Retina (tissue), 1 donor: Measurements from ENCODE around the gene AHDC1.

Experiments used
- DNase-seq: peaks from one replicate; pipeline ENCODE4 v3.0.0-alpha.2; 2016

The AHDC1 gene

GRCh38 chr1:27596261-27596660 is 7.7 kb downstream of the AHDC1 start:
- peak; percentile 25 for DNase-seq

GRCh38 chr1:27595597-27595996 is 8.3 kb downstream of the AHDC1 start:
- DNase-seq, result no peak

- DNase-seq, result peak; percentile 50
Measured at GRCh38 chr1:27594564-27595510, 9.1 kb downstream of the AHDC1 start.

GRCh38 chr1:27593678-27594563 is 10.0 kb downstream of the AHDC1 start:
- DNase-seq, result peak; percentile 56

- peak; percentile 87 for DNase-seq
Measured at GRCh38 chr1:27592931-27593677, 10.8 kb downstream of the AHDC1 start.

- DNase-seq, result no peak
Measured at GRCh38 chr1:27592232-27592930, 11.6 kb downstream of the AHDC1 start.

- DNase-seq, result no peak
Measured at GRCh38 chr1:27591622-27592021, 12.3 kb downstream of the AHDC1 start.

- no peak for DNase-seq
Measured at GRCh38 chr1:27590917-27591508, 12.9 kb downstream of the AHDC1 start.

GRCh38 chr1:27589841-27590426 is 14.0 kb downstream of the AHDC1 start:
- DNase-seq, result peak; percentile 14

- no peak for DNase-seq
Measured at GRCh38 chr1:27589441-27589840, 14.5 kb downstream of the AHDC1 start.

GRCh38 chr1:27588256-27589232 is 15.4 kb downstream of the AHDC1 start:
- no peak for DNase-seq

GRCh38 chr1:27585684-27586083 is 18.3 kb downstream of the AHDC1 start:
- DNase-seq, result no peak

- DNase-seq, result no peak
Measured at GRCh38 chr1:27584453-27584852, 19.5 kb downstream of the AHDC1 start.

- no peak for DNase-seq
Measured at GRCh38 chr1:27583479-27583878, 20.5 kb downstream of the AHDC1 start.

- no peak for DNase-seq
Measured at GRCh38 chr1:27581823-27582243, 22.1 kb downstream of the AHDC1 start.

GRCh38 chr1:27577504-27578188 is 26.3 kb downstream of the AHDC1 start:
- peak; percentile 42 for DNase-seq

- peak; percentile 55 for DNase-seq
Measured at GRCh38 chr1:27576806-27577227, 27.1 kb downstream of the AHDC1 start.

- DNase-seq, result peak; percentile 63
Measured at GRCh38 chr1:27575840-27576331, 28.1 kb downstream of the AHDC1 start.
